ENCODE data around the gene GLYATL3. TPM values are rescaled to one million over a fixed set of nuclear protein-coding genes. Genes with fewer than 3 reads are reported as not detected.

Gene GLYATL3
- total RNA-seq, 2 experiments from 2014 or later: not detected

- Histone ChIP-seq H3K4me3 (ENCODE audit: low read depth, low read length, poor library complexity, severe bottlenecking) (no peak overlapping the region), H2AFZ (ENCODE audit: low read length) (no peak overlapping the region), H3K36me3 (ENCODE audit: insufficient read depth, low read length) (no peaks in the 10 kb centered on the region), H4K20me1 (ENCODE audit: insufficient read depth, low read length) (no peaks in the 10 kb centered on the region), H3K9me3 (ENCODE audit: low read length) (no peaks in the 10 kb centered on the region), H3K79me2 (ENCODE audit: insufficient read depth, low read depth, low read length) (no peaks in the 10 kb centered on the region), H3K9me2 (ENCODE audit: insufficient read depth, low read length) (no peaks in the 10 kb centered on the region), H3K4me1 (ENCODE audit: insufficient read depth, low read length, poor library complexity, severe bottlenecking) (no peaks in the 10 kb centered on the region), H3K4me2 (ENCODE audit: low read length) (no peak overlapping the region), H3K27ac (ENCODE audit: low read depth, low read length, poor library complexity, severe bottlenecking) (no peak overlapping the region)
- ChIA-PET CTCF (ENCODE audit: unreplicated experiment) (no interaction called here), POLR2A (no interaction called here)
- no peak for DNase-seq (ENCODE audit: low spot score)
- BruUV-seq (replicated peaks): no TSS peak
- intact Hi-C loops (cut with micrococcal nuclease; ENCODE audit: unreplicated experiment): no loop called here
- TF ChIP-seq, protein P1, sequence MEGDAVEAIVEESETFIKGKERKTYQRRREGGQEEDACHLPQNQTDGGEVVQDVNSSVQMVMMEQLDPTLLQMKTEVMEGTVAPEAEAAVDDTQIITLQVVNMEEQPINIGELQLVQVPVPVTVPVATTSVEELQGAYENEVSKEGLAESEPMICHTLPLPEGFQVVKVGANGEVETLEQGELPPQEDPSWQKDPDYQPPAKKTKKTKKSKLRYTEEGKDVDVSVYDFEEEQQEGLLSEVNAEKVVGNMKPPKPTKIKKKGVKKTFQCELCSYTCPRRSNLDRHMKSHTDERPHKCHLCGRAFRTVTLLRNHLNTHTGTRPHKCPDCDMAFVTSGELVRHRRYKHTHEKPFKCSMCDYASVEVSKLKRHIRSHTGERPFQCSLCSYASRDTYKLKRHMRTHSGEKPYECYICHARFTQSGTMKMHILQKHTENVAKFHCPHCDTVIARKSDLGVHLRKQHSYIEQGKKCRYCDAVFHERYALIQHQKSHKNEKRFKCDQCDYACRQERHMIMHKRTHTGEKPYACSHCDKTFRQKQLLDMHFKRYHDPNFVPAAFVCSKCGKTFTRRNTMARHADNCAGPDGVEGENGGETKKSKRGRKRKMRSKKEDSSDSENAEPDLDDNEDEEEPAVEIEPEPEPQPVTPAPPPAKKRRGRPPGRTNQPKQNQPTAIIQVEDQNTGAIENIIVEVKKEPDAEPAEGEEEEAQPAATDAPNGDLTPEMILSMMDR (conservative IDR thresholded peaks at IDR 0.05; ENCODE audit: low read length): no peak
- no peak for TF ChIP-seq EZH2phosphoT487 (IDR thresholded peaks at IDR 0.05; ENCODE audit: borderline replicate concordance, low read depth, low read length)
These were observed 24.2 kb downstream of the GLYATL3 start for GRCh38 chr6:49523901-49524300.

GRCh38 chr6:49524541-49524940 lies 24.8 kb downstream of the GLYATL3 start:
- no peaks in the 10 kb centered on the region for H4K20me1 ChIP-seq (ENCODE audit: insufficient read depth, low read length)
- no peak for DNase-seq (ENCODE audit: low spot score)
- no peaks in the 10 kb centered on the region for H3K9me2 ChIP-seq (ENCODE audit: insufficient read depth, low read length)
- H3K27ac ChIP-seq (ENCODE audit: low read depth, low read length, poor library complexity, severe bottlenecking): no peak overlapping the region
- no peaks in the 10 kb centered on the region for H3K79me2 ChIP-seq (ENCODE audit: insufficient read depth, low read depth, low read length)
- no peaks in the 10 kb centered on the region for H3K36me3 ChIP-seq (ENCODE audit: insufficient read depth, low read length)
- no peaks in the 10 kb centered on the region for H3K4me1 ChIP-seq (ENCODE audit: insufficient read depth, low read length, poor library complexity, severe bottlenecking)
- intact Hi-C loops (cut with micrococcal nuclease; ENCODE audit: unreplicated experiment): no loop called here
- H3K9me3 ChIP-seq (ENCODE audit: low read length): no peaks in the 10 kb centered on the region
- ChIA-PET POLR2A (no interaction called here), CTCF (ENCODE audit: unreplicated experiment) (no interaction called here)
- H2AFZ ChIP-seq (ENCODE audit: low read length): no peak overlapping the region
- BruUV-seq (replicated peaks): no TSS peak
- no peak overlapping the region for H3K4me2 ChIP-seq (ENCODE audit: low read length)
- H3K4me3 ChIP-seq (ENCODE audit: low read depth, low read length, poor library complexity, severe bottlenecking): no peak overlapping the region
- TF ChIP-seq EZH2phosphoT487 (IDR thresholded peaks at IDR 0.05; ENCODE audit: borderline replicate concordance, low read depth, low read length): no peak
- TF ChIP-seq, protein P1 (conservative IDR thresholded peaks at IDR 0.05; ENCODE audit: low read length): no peak

- intact Hi-C loops (cut with micrococcal nuclease; ENCODE audit: unreplicated experiment): no loop called here
- ChIA-PET CTCF (ENCODE audit: unreplicated experiment) (no interaction called here), POLR2A (no interaction called here)
- Histone ChIP-seq H3K4me1 (ENCODE audit: insufficient read depth, low read length, poor library complexity, severe bottlenecking) (no peaks in the 10 kb centered on the region), H2AFZ (ENCODE audit: low read length) (no peak overlapping the region), H3K79me2 (ENCODE audit: insufficient read depth, low read depth, low read length) (no peaks in the 10 kb centered on the region), H3K9me3 (ENCODE audit: low read length) (no peaks in the 10 kb centered on the region), H3K27ac (ENCODE audit: low read depth, low read length, poor library complexity, severe bottlenecking) (no peak overlapping the region), H4K20me1 (ENCODE audit: insufficient read depth, low read length) (no peaks in the 10 kb centered on the region), H3K9me2 (ENCODE audit: insufficient read depth, low read length) (no peaks in the 10 kb centered on the region), H3K36me3 (ENCODE audit: insufficient read depth, low read length) (no peaks in the 10 kb centered on the region), H3K4me3 (ENCODE audit: low read depth, low read length, poor library complexity, severe bottlenecking) (no peak overlapping the region), H3K4me2 (ENCODE audit: low read length) (no peak overlapping the region)
- no peak for DNase-seq (ENCODE audit: low spot score)
- TF ChIP-seq, protein P1 (conservative IDR thresholded peaks at IDR 0.05; ENCODE audit: low read length): no peak
- TF ChIP-seq EZH2phosphoT487 (IDR thresholded peaks at IDR 0.05; ENCODE audit: borderline replicate concordance, low read depth, low read length): no peak
- BruUV-seq (replicated peaks): no TSS peak
These were observed 26.9 kb downstream of the GLYATL3 start for GRCh38 chr6:49526598-49526997.

All from OCI-LY7 (cell line).